Brain microvascular endothelial cell (primary cell): Measurements from ENCODE around the gene GAPVD1.

Source experiments
- DNase-seq: peaks from one replicate; pipeline ENCODE4 v3.0.0-alpha.2; 2020
- H3K27ac ChIP-seq: fragments of 250-450 bp; sonication (Bioruptor Pico); 2 replicates; pipeline ENCODE4 v1.5.1; 2020; ENCODE audit warnings: mild to moderate bottlenecking, moderate library complexity
- H3K27me3 ChIP-seq: fragments of 250-450 bp; sonication (Bioruptor Pico); replicated peaks from 2 replicates; pipeline ENCODE4 v1.5.1; 2020; ENCODE audit warnings: mild to moderate bottlenecking
- H3K36me3 ChIP-seq: fragments of 250-450 bp; sonication (Bioruptor Pico); replicated peaks from 2 replicates; pipeline ENCODE4 v1.5.1; 2020; ENCODE audit warnings: mild to moderate bottlenecking
- H3K4me3 ChIP-seq: 2 replicates; pipeline ENCODE4 v1.5.1; 2011; ENCODE audit warnings: low read depth, mild to moderate bottlenecking, control low read depth, low read length, moderate library complexity
- in situ Hi-C: cut with HindIII; loops from 2 replicates; pipeline ENCODE4 v1.10.0; 2017; ENCODE audit warnings: low sequenced_read_pairs, low pct_ligation_motif_present
- TF ChIP-seq, protein P1 (sequence below): IDR thresholded peaks from 2 replicates; pipeline ENCODE4 v1.5.1; 2011; ENCODE audit warnings: low read depth, mild to moderate bottlenecking, moderate library complexity, low read length, control low read depth, inconsistent platforms; ENCODE audit errors: missing control alignments

Gene GAPVD1

DNA sequence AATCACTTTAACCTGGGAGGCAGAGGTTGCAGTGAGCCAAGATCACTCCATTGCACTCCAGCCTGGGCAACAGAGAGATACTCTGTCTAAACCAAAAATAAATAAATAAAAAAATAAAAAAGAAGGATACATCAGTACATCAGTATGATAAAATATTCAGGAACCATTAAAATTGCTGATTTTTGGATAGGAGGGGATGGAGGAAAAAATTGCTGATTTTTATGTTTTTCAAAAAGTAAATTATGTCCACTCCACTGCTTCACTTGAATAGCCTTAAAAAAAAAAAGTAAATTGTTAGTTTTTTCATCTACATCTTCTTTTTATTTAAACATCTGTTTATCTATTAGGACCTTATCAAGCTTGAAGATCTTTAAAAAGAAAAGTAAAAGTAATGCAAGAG lies 7.4 kb upstream of the GAPVD1 start:
- Histone ChIP-seq H3K27ac (no peak overlapping the region), H3K36me3 (no peaks in the 10 kb centered on the region), H3K27me3 (no peaks in the 10 kb centered on the region), H3K4me3 (no peak overlapping the region)
- in situ Hi-C loops = no loop called here
- TF ChIP-seq, protein P1, sequence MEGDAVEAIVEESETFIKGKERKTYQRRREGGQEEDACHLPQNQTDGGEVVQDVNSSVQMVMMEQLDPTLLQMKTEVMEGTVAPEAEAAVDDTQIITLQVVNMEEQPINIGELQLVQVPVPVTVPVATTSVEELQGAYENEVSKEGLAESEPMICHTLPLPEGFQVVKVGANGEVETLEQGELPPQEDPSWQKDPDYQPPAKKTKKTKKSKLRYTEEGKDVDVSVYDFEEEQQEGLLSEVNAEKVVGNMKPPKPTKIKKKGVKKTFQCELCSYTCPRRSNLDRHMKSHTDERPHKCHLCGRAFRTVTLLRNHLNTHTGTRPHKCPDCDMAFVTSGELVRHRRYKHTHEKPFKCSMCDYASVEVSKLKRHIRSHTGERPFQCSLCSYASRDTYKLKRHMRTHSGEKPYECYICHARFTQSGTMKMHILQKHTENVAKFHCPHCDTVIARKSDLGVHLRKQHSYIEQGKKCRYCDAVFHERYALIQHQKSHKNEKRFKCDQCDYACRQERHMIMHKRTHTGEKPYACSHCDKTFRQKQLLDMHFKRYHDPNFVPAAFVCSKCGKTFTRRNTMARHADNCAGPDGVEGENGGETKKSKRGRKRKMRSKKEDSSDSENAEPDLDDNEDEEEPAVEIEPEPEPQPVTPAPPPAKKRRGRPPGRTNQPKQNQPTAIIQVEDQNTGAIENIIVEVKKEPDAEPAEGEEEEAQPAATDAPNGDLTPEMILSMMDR = no peak
- DNase-seq = no peak

DNA sequence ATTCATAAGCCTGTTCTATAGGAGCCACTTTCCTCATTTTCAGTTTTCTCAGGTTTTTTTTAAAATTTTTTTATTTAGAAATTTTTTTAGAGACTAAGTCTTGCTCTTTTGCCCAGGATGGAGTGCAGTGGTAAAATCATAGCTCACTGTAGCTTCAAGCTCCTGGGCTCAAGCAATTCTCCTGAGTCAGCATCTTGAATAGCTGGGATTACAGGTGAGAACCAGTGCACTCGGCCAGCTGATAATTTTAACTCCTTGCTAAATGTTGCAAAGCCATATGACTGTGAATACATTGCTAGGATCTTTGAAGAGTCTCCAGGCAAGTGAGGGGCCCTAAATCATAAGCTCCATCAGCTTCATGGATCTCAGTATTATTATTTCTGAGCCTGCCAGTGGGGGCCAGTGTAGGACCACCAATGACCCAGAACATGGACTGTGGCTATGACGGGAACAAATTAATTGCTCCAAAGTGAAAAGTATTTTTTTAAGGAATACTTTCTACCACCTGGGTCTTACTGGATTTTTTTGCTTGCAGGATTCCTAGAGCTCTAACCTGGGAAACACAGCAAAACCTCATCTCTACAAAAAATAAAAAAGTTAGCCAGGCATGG lies 5.7 kb upstream of the GAPVD1 start:
- Histone ChIP-seq H3K36me3 (no peaks in the 10 kb centered on the region), H3K4me3 (no peak overlapping the region), H3K27me3 (no peaks in the 10 kb centered on the region), H3K27ac (no peak overlapping the region)
- in situ Hi-C loops = no loop called here
- no peak for DNase-seq
- TF ChIP-seq, protein P1 = peak; percentile 60

GRCh38 chr9:125258160-125258785 lies 3.4 kb upstream of the GAPVD1 start:
- in situ Hi-C loops = no loop called here
- Histone ChIP-seq H3K27me3 (no peaks in the 10 kb centered on the region), H3K36me3 (no peaks in the 10 kb centered on the region), H3K27ac (no peak overlapping the region), H3K4me3 (no peak overlapping the region)
- DNase-seq = no peak
- TF ChIP-seq, protein P1 = no peak

DNA sequence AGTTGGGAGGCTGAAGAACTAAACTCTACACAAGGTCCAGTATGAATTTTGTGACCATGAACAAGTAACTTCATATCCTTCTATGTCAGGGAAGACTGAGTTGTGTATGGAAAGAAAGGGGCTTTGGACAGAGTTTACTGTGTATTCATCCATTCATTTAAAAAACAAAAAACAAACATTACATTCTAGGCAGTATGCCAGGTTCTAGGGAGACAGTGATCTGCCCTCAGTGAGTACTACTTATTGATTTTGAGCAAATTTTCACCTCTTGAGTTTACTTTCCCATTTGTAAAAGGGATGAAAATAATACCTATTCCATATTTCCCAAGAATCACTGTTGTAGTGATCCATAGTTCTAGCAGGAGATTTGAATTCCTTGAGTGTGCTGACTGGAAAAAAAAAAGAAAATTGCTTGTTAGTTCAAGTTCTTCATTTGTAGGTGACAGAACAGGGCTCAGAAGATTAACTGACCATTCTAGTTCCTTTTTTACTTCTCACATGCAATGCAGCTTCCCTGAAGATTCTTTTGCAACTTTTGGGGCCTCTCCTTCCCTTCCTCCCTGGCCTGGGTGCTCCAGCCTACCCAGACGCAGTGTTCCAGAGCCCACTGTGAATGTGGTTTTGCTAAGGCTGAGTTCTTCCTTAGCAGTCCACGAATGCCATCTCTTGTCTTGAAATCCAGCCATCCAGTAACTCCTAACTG lies 2.6 kb upstream of the GAPVD1 start:
- TF ChIP-seq, protein P1 = no peak
- no peak for DNase-seq
- in situ Hi-C loops = no loop called here
- H3K4me3 ChIP-seq = no peak overlapping the region
- H3K36me3 ChIP-seq = no peaks in the 10 kb centered on the region
- no peaks in the 10 kb centered on the region for H3K27me3 ChIP-seq
- H3K27ac ChIP-seq = no peak overlapping the region

GRCh38 chr9:125260561-125260960 lies 1.1 kb upstream of the GAPVD1 start:
- in situ Hi-C loops = no loop called here
- no peak overlapping the region for H3K4me3 ChIP-seq
- no peaks in the 10 kb centered on the region for H3K27me3 ChIP-seq
- no peak for DNase-seq
- H3K27ac ChIP-seq = no peak overlapping the region
- TF ChIP-seq, protein P1 = no peak
- no peaks in the 10 kb centered on the region for H3K36me3 ChIP-seq
